Activated naive CD4-positive, alpha-beta T cell treated with anti-CD3 and anti-CD28 coated beads, Interleukin-2, amount 50 U/mL, for 72 hours (primary cell): Measurements from ENCODE around the gene P2RX7. TPM values are rescaled to one million over a fixed set of nuclear protein-coding genes. Genes with fewer than 3 reads are reported as not detected.
A peak's percentile ranks its signal among the peaks of the same experiment; 100 is the strongest.
"Not testable (repeated sequence)": the region's sequence is repeated elsewhere in the genome, so short reads cannot be mapped to it uniquely, and the experiment has no call there.

ENCODE experiments used
- ATAC-seq, 2 donors: fragments of 150-1000 bp; cut with Tn5 transposase; 2 replicates each; pipeline ENCODE4 v1.10.0; 2021; ENCODE audit warnings: mild to moderate bottlenecking in 2 of 2, moderate library complexity in 2 of 2
- DNase-seq, 2 donors: peaks; one replicate each; pipeline ENCODE4 v3.0.0; 2021 to 2022; ENCODE audit warnings: low spot score in 2 of 2
- H3K27ac Mint-ChIP-seq, 2 donors: one replicate each; pipeline ENCODE4 v1.8.0; 2022; ENCODE audit warnings: mild to moderate bottlenecking in 2 of 2, mixed read lengths in 2 of 2
- H3K36me3 Mint-ChIP-seq, 2 donors: one replicate each; pipeline ENCODE4 v1.8.0; 2022; ENCODE audit warnings: mixed read lengths in 2 of 2
- H3K9me3 Mint-ChIP-seq, 2 donors: one replicate each; pipeline ENCODE4 v1.8.0; 2022; ENCODE audit warnings: mixed read lengths in 2 of 2
- total RNA-seq, 2 donors: library from RNA; stranded (reverse); gene quantifications; one replicate each; pipeline ENCODE4 v1.2.3, GENCODE V29; 2022

The P2RX7 gene
- total RNA-seq, 2 donors from 2014 or later = 1.2 to 7.3 TPM

DNA sequence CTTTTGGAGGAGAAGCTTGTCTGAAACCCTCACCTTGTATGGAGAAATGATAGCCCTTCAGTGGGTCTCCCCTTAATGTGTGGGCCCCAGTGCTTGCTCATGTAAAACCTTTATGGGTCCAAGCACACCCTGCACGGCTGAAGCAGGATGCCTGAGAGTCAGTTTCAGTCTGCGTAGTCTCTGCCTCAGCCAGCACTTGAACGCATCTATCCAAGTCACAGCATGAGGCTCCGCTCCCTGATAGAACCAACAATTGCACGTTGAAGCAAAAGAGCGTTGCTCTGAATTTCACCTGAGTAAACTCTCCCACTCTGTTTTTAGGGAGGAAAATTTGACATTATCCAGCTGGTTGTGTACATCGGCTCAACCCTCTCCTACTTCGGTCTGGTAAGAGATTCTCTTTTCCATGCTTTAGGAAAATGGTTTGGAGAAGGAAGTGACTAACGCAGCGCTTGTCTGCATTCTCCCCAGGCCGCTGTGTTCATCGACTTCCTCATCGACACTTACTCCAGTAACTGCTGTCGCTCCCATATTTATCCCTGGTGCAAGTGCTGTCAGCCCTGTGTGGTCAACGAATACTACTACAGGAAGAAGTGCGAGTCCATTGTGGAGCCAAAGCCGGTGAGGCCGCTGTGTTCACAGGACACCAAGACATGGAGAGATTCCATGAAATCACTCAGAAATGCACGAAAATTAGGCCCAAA is 44.3 kb downstream of the P2RX7 start:
- no peaks in the 10 kb centered on the region for H3K9me3 Mint-ChIP-seq
- H3K36me3 Mint-ChIP-seq = no peaks in the 10 kb centered on the region
- ATAC-seq (no peak), DNase-seq (no peak)
- H3K27ac Mint-ChIP-seq = no peak overlapping the region

- no peaks in the 10 kb centered on the region for H3K36me3 Mint-ChIP-seq
- H3K27ac Mint-ChIP-seq = no peak overlapping the region
- ATAC-seq (no peak), DNase-seq (no peak)
- no peaks in the 10 kb centered on the region for H3K9me3 Mint-ChIP-seq
Observed at GRCh38 chr12:121181181-121181580, 48.5 kb downstream of the P2RX7 start.

DNA sequence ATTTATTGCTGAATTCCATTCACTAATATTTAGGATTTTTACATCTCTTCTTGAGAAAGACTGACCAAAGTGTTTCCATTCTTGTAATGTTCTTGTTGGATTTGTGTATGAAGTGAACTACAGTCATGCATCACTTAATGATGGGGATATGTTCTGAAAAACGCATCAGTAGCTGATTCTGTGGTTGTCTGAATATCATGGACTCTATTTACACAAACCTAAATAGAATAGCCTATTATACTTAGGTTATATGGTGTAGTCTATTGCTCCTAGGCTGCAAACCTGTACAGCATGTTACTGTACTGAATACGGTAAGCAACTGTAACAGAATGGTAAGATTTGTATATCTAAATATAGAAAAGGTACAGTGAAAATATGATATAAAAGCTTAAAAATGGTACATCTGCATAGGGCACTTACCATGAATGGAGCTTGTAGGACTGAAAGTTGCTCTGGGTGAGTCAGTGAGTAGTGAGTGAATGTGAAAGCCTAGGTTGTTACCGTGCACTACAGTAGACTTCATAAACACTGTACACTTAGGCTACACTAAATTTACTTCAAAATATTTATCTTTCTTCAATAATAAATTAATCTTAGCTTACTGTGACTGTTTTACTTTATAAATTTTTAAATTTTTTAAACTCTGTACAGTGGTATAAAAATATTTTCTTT is 49.7 kb downstream of the P2RX7 start:
- no peaks in the 10 kb centered on the region for H3K36me3 Mint-ChIP-seq
- DNase-seq (peak in 1 of 2 donors; percentile 13), ATAC-seq (peak; percentile 99)
- no peaks in the 10 kb centered on the region for H3K9me3 Mint-ChIP-seq
- H3K27ac Mint-ChIP-seq = peak overlapping the region in 1 of 2 donors; percentile 2

GRCh38 chr12:121184425-121184824 is 51.7 kb downstream of the P2RX7 start:
- ATAC-seq (no peak), DNase-seq (no peak)
- no peaks in the 10 kb centered on the region for H3K36me3 Mint-ChIP-seq
- H3K27ac Mint-ChIP-seq = peak overlapping the region in 1 of 2 donors; percentile 54
- H3K9me3 Mint-ChIP-seq = no peaks in the 10 kb centered on the region

DNA sequence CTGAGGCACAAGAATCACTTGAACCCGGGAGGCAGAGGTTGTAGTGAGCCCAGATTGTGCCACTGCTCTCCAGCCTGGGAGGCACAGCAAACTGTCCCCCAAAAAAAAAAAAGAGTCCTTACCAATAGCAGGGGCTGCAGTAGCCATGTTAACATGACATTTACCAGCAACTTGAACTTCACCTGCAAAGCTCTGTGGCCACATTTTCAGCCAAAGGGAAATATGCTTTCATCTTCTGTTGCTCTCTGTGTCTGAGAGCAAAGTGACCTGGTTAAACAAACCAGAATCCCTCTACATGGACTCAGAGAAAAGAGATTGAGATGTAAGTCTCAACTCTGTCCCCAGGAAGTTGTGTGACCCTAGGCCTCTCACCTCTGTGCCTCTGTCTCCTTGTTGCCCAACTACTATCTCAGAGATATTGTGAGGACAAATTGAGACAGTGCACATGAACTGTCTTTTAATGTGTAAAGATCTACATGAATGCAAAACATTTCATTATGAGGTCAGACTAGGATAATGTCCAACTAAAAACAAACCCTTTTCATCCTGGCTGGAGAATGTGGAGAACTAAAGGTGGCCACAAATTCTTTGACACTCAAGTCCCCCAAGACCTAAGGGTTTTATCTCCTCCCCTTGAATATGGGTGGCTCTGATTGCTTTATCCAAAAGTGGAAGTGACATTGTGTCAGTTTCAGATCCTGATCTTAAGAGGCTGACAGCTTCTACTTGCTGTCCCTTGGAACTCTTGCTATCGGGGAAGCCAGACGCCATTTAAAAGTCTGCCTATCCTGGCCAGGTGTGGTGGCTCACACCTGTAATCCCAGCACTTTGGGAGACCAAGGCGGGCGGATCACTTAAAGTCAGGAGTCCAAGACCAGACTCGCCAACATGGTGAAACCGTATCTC is 52.6 kb downstream of the P2RX7 start:
- Mint-ChIP-seq H3K9me3 (no peaks in the 10 kb centered on the region), H3K36me3 (no peaks in the 10 kb centered on the region), H3K27ac (peak overlapping the region; percentile 50 to 54)
- ATAC-seq (no peak), DNase-seq (no peak)

GRCh38 chr12:121186826-121187225 is 54.1 kb downstream of the P2RX7 start:
- Mint-ChIP-seq H3K27ac (no peak overlapping the region), H3K36me3 (no peaks in the 10 kb centered on the region), H3K9me3 (no peaks in the 10 kb centered on the region)
- ATAC-seq (no peak), DNase-seq (no peak)

GRCh38 chr12:121187501-121187900 is 54.8 kb downstream of the P2RX7 start:
- Mint-ChIP-seq H3K36me3 (no peaks in the 10 kb centered on the region), H3K27ac (no peak overlapping the region), H3K9me3 (no peaks in the 10 kb centered on the region)
- no peak for DNase-seq
- ATAC-seq = no peak

- no peak for DNase-seq
- Mint-ChIP-seq H3K27ac (no peak overlapping the region), H3K36me3 (no peaks in the 10 kb centered on the region), H3K9me3 (no peaks in the 10 kb centered on the region)
- no peak for ATAC-seq
Observed at GRCh38 chr12:121188227-121188626, 55.6 kb downstream of the P2RX7 start.

DNA sequence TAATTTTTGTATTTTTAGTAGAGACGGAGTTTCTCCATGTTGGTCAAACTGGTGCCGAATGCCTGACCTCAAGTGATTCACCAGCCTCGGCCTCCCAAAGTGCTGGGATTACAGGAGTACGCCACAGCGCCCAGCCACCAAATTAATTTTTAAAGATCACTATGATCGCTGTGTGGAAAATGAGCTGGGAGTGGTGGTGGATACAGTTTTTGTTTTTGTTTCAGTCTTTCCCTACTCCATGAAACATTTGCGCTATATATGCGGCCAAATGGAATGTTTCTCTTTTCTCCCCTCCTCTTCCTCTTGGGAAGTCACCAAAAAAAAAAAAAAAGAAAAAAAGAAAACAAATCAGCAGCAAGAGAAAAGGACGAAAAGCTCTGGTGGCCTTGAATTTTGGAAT is 56.5 kb downstream of the P2RX7 start:
- ATAC-seq (no peak), DNase-seq (no peak)
- H3K27ac Mint-ChIP-seq = no peak overlapping the region
- no peaks in the 10 kb centered on the region for H3K36me3 Mint-ChIP-seq
- no peaks in the 10 kb centered on the region for H3K9me3 Mint-ChIP-seq

GRCh38 chr12:121189619-121190155 is 57.0 kb downstream of the P2RX7 start:
- Mint-ChIP-seq H3K9me3 (no peaks in the 10 kb centered on the region), H3K27ac (no peak overlapping the region), H3K36me3 (no peaks in the 10 kb centered on the region)
- no peak for DNase-seq
- ATAC-seq = no peak

DNA sequence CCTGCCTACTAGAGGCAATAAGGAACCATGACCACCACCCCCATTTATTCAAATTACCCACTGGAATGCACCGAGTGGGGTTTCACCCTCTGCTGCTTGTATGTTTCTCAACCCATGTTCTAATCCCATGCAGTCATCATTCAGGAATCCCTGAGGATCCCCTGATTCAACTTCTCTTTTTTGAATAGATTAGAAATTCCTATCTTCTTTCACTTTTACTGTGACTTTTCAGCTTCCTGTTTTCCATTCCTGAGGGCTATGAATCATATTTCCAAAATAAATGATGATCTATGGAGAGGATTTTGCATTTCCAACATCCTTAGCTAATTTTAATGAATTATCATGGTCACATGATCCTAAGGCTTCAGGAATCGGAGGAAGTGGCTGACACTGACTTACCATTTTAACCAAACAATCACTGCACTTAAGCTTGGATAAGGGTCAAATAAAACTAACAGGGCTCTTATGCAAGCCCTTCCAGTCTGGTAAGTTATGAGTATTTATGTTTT is 57.9 kb downstream of the P2RX7 start:
- DNase-seq (no peak), ATAC-seq (no peak)
- no peaks in the 10 kb centered on the region for H3K9me3 Mint-ChIP-seq
- no peak overlapping the region for H3K27ac Mint-ChIP-seq
- no peaks in the 10 kb centered on the region for H3K36me3 Mint-ChIP-seq

GRCh38 chr12:121191151-121191550 is 58.5 kb downstream of the P2RX7 start:
- DNase-seq = no peak
- H3K36me3 Mint-ChIP-seq = no peaks in the 10 kb centered on the region
- peak in 1 of 2 donors; percentile 28 for ATAC-seq
- H3K27ac Mint-ChIP-seq = peak overlapping the region in 1 of 2 donors; percentile 24
- no peaks in the 10 kb centered on the region for H3K9me3 Mint-ChIP-seq

DNA sequence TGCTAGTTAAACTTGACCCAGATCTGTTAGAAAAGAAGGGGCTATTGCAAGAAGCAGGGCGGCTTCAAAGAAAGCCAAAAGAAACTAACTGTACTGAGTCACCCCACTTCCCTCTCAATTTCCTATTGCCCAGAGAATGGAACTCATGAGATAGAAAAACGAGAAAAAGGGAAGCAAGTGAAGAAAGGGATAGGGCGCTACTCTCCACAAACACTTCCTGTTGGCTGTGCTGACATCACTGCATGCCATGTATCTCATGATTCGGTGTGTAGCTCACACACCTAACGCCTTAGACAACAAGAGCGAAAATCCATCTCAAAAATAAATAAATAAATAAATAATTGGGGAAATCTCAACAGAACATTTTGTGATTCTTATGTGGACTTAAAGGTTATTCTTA is 64.2 kb downstream of the P2RX7 start:
- no peaks in the 10 kb centered on the region for H3K9me3 Mint-ChIP-seq
- peak overlapping the region in 1 of 2 donors; percentile 69 for H3K27ac Mint-ChIP-seq
- peak; percentile 28 to 45 for ATAC-seq

DNA sequence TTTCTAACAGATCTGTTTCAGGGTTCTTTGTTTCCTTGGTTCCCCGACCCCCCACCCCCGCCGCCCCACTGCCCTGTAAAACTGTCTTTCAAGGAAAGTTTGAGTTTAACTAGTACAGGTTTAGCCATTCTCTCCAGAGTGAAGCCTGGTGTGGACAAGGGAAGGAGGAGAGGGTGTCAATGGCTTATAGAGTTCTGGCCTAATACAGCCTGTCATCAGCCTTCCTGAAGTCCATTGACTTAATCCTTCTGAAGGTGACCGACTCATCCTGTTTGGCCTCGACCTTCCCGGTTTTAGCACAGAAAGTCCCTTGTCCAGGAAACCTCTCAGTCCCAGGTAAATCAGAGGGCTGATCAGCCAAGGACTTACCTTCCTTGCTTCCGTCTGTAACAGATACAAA is 66.3 kb downstream of the P2RX7 start:
- no peaks in the 10 kb centered on the region for H3K9me3 Mint-ChIP-seq
- ATAC-seq (no peak), DNase-seq (no peak)
- no peaks in the 10 kb centered on the region for H3K36me3 Mint-ChIP-seq
- H3K27ac Mint-ChIP-seq = no peak overlapping the region

More for the DNA sequence above, 64.2 kb downstream of the P2RX7 start:
- H3K36me3 Mint-ChIP-seq = no peaks in the 10 kb centered on the region
- DNase-seq = no peak

DNA sequence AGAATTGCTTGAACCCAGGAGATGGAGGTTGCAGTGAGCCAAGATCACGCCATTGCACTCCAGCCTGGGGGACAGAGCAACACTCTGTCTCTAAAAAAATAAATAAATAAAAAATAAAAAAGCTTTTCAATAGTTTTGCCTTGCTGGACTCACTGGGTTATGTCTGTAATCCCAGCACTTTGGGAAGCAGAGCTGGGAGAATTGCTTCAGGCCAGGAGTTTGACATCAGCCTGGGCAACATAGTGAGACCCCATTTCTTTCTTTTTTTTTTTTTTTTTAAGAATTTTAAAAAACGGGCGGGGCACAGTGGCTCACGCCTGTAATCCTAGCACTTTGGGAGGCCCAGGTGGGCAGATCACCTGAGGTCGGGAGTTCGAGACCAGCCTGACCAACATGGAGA is 68.5 kb downstream of the P2RX7 start:
- H3K9me3 Mint-ChIP-seq, H3K36me3 Mint-ChIP-seq, ATAC-seq, DNase-seq, H3K27ac Mint-ChIP-seq: not testable (repeated sequence)

DNA sequence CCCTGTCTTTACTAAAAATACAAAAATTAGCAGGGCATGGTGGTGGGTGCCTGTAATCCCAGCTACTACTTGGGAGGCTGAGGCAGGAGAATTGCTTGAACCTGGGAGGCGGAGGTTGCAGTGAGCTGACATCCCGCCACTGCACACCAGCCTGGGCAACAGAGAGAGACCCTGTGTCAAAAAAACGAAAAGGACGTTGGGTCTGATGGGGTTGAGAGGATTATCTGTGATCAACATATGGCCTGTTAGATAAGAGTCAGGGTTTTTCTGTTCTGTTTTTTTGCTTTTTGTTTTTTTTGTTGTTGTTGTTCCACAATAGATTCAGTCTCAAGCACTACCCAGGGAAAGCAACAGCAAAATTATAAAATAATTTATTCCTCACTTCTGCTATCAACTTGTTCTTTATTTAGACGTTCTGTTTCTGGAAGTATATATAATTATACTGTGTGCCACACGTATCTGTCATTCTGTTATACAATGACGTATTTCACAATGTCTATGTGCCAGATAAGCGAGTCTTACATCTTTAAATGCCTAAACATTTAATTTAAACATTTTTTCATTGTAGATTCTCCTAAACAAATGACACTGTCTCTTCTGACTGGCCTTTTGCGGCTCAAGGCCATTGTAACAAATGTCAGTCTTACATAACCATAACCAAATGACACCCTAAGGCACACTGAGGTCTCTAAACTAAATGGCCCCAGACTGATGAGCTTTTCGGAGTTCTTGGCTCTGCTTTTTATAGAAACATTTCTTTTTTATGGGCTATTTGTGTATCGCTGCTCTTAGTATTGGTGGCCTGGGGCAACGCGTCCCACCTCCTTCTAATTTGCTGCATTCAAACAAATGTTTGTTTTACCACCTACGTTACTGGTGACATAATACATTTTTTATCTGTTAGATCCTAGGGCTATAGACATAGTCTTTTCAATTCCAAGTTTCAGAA is 70.0 kb downstream of the P2RX7 start:
- Mint-ChIP-seq H3K36me3 (no peaks in the 10 kb centered on the region), H3K9me3 (peaks cover 0 to 4% of the 10 kb centered on the region in 2 donors), H3K27ac (no peak overlapping the region)
- ATAC-seq (no peak), DNase-seq (no peak)
